HG03558 (cell line): Measurements from ENCODE around the gene UBE2L3.
"Not testable (repeated sequence)": the region's sequence is repeated elsewhere in the genome, so short reads cannot be mapped to it uniquely, and the experiment has no call there.

Source experiments
- ATAC-seq: cut with Tn5 transposase; IDR thresholded peaks from one replicate; pipeline ENCODE4 v1.9.1; 2021; ENCODE audit warnings: moderate number of reproducible peaks; ENCODE audit not compliant: unreplicated experiment; ENCODE audit errors: extremely low read depth

The UBE2L3 gene

DNA sequence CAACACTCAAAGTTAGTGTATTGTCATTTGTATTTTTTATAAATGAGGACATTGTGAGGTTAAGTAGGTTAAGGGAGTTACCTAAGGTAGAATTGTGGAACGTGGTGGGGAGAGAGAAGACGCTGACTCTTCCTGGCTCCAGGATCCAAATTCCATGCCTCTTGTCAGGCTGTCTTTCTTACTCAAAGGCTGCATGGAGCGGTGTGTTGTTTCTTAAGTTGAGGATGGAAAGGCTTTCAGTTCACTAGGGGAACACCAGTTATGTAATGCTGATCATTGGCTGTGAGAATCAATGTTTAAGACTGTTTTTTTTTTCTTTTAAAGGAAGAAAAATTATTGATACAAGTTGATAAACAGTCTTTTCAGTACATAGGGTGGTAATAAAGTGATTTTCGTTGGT lies 2.9 kb downstream of the UBE2L3 start:
- ATAC-seq: no peak

DNA sequence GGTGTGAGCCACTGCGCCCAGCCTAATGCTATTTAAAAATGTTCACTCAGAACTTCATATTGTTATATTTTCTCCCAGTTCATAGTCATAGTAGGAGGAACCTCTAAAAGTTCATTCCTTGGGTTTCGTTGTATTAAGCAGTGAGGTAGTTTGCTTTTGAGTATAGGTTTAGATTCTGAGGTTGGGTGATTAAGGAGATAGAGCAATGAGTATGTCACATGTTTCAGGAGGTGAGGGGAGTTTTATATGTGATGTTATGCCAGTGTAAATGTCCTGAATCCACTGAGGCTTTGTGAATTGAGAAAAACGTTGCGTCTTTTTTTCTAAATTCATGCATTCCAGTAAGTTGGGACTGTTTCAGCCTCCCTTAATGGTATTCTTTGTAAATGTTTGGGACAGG lies 4.2 kb downstream of the UBE2L3 start:
- no peak for ATAC-seq

- no peak for ATAC-seq
Measured at GRCh38 chr22:21573293-21573734, 5.8 kb downstream of the UBE2L3 start.

GRCh38 chr22:21573750-21574494 lies 6.4 kb downstream of the UBE2L3 start:
- no peak for ATAC-seq

DNA sequence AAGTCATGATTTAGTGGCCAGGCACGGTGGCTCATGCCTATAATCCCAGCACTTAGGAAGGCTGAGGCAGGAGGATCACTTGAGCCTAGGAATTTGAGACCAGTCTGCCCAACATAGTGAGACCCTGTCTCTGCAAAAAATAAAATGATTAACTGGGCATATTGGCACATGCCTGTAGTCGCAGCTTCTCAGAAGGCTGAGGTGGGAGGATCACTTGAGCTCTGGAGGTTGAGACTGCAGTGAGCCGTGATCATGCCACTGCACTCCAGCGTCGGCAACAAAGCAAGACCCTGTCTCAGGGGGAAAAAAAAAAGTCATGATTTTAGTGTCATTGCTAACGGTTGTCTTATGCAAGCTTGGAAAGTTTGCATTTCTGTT lies 11.9 kb downstream of the UBE2L3 start:
- ATAC-seq: no peak

GRCh38 chr22:21580623-21581007 lies 13.1 kb downstream of the UBE2L3 start:
- not testable (repeated sequence) for ATAC-seq

DNA sequence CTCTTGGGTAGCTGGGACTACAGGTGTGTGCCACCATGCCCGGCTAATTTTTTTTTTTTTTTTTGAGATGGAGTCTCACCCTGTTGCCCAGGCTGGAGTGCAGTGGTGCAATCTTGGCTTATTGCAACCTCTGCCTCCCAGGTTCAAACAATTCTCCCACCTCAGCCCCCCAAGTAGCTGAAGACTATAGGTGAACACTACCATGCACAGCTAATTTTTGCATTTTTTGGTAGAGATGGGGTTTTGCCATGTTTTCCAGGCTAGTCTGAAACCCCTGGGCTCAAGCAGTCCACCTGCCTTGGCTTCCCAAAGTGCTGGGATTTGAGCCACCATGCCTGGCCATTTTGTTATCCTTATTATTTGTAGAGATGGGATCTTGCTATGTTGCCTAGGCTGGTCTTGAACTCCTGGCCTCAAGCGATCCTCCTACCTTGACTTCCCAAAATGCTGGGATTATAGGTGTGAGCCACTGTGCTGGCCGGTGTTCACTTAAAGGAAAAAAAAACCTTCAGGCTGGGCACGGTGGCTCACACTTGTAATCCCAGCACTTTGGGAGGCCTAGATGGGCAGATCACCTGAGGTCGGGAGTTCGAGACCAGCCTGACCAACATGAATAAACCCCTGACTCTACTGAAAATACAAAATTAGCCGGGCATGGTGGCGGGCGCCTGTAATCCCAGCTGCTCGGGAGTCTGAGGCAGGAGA lies 13.6 kb downstream of the UBE2L3 start:
- ATAC-seq: not testable (repeated sequence)

DNA sequence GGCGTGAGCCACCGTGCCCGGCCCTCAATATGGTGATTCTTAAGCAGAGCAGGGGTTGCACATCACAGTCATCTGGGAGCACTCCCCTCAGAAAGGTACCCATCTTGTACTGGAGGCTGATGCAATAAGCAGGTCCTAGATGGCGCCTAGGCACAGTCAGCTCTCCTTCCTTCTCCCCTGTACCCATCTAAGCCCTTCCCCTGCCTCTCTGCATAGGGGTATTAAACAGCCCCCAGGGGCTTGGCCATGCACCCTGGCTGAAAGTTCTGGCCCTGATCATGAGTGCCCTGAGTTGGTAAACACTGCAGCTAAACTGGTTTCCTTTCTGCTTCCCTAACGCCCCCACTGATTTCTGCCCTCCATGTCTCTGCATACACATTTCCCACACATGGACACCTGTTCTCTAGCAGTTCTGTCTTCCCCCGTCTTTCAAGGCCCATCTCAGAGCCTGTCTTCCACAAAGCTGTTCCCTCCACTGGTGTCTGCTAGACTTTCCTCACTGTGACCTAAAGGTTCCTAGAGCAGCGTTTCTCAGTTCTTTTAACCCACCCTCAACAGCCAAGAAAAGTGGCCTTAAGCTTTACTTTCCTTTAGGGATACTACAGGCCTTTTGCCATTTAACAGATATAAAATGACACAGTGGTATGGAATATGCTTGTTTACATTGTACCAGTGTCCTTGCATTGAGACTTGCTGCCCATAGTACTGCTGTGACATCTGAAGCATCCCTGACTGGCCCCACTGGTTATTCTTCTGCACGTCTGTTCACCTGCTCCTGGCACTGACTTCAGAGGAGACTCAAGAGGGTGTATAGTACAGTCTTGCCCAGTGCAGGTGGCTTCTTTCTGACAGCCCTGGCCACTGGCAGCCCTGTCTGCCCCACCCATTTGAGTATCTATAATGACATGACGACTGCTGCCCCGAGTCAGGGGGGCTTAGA lies 15.6 kb downstream of the UBE2L3 start:
- no peak for ATAC-seq

DNA sequence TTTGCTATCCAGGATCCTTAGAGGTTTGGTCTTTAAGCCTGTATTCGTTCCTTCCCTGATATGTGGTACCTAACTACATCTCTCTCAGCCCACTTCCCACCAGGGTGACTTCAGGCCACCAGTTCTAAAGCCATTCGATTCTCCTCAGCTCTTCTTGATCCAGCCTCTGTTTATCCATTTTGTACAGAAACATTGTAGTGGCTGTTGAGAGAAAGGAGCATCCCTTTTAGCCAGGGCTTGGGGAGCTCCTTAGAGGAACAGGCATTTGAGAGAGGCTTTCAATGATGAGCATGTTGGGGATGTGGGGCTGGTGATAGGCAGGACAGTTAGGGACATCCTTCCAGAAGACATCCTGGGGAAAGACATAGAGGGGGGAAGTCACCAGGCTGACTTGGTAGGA lies 17.9 kb downstream of the UBE2L3 start:
- ATAC-seq: no peak

DNA sequence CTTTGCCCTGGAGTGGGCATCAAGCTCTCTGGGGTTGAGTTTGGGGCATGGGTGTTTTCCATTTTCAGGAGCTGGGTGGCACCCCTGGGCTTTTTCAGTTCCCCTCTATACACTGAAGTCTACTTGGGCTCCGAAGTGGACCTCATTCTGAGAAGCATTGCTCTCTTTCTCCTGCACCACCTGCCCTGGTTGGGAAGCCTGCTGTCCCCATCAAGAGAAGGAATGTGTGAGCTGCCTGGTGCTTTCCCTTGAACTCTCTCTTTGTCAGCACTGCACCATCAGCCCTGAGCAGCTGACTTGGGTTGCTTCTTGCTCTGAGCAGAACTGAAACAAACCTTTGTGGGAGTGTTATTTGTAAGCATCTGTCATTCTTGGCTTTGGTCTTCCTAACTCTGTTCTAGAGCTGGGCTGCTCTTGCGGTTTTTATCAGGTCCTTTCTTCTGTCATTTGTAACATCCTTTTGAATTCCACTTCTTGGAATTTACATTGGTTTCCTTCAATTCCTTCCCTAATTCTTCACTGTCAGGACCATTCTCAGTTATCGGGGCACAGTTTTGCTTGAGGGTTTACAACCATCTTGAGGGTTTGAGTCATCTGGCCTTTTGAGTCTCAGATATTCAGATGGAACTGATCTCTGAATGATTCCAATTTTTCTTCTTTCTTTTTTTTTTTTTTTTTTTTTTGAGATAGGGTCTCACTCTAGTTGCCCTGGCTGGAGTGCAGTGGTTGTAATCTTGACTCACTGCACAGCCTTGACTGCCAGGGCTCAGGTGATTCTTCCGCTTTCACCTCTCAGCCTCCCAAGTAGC lies 20.5 kb downstream of the UBE2L3 start:
- peak; percentile 70 for ATAC-seq

DNA sequence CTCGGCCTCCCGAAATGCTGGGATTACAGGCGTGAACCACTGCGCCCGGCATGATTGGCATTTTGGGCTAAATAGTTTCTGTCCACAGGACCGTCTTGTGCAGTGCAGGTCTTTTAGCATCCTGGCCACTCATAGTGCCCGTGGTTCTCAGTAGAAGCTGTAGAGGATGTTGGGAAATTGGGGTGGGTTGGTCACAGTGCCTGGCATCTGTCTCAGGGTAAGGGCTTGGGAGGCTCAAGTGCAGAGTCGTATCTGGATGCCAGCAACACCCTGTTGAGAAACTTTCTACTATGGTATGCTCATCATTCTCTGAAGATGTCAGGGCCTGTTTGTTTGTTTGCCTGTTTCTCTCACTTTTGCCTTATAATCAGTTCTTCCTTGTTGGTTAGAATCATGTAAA lies 21.9 kb downstream of the UBE2L3 start:
- ATAC-seq: no peak

DNA sequence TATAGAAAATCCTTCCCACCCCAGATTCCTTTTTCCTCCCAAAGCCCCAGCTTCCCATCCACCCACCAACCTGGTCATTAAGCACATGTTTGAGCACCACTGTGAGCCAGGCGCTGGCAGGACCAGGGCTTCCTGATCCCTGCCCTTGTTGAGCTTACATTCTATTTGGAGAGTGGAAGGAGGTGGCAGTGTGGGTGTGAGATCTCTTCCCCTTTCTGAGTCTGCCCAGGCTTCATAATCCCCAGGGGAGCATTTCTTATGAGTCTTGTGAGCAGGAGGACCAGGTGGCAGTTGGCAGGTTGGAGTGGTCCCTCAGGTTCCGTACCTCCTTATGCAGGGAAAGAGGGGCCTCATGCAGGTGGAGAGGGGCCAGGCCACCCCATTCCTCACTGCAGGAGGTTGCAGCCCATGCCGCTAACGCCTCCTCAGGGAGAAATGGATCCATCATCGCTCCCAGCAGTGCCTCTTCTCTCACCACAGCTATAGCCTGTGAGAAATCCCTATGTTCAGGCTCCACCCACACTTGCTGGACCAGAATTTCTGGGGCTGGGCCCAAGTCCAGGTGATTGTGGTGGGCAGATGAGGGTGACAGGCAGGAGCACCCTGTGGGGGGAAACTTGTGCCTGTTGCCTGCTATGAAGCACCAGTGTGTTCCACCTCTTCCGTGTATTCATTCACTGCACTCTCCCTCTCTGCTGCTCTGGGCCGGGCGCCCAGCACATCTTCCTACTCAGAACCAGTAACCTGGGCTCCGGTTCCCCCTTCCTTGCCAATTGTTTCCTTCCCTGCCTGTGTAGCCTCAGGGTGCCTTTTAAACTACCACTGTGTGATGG lies 23.5 kb downstream of the UBE2L3 start:
- no peak for ATAC-seq

GRCh38 chr22:21591695-21592094 lies 24.2 kb downstream of the UBE2L3 start:
- no peak for ATAC-seq

GRCh38 chr22:21592422-21592821 lies 24.9 kb downstream of the UBE2L3 start:
- ATAC-seq: no peak

DNA sequence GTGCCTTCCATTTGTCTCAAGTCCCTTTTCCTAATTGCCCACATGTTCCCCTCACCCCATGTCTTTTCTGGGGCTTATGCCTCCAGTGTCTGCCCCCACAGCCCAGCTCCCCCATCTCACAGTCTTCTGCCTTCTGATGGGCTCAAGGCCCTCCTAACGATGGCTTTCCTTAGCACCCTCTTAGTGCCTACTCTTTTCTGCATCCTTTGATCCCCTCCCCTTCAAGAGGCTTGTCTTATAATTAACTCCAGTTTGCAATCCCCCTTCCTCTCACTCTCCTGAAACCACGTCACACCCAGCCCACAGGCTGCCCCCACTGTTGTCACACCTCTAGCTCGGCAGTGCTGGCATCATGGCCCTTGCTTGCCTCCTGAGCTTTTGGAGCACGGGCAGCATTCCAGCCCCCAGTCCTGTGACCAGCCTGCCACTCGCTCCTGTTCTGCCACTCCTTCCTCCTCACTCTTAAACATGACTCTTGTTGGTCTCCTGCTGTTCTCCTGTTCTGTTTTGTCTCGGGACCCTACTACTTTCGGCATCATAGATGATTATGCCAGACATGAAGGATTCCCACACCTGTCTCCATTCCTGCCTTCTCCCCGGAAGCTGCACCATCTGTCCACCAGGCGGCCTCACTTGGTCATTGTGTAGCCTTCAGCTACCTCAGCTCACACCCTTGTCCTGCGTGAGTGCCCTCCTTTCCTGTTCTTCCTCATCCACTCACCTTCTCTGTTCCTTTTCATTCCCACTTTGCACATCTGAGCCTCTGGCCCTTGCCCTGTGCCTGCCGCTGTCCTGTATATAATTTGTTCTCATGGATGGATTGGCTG lies 26.1 kb downstream of the UBE2L3 start:
- ATAC-seq: no peak

- no peak for ATAC-seq
Measured at GRCh38 chr22:21594865-21595452, 27.4 kb downstream of the UBE2L3 start.

GRCh38 chr22:21596356-21597135 lies 29.0 kb downstream of the UBE2L3 start:
- ATAC-seq: not testable (repeated sequence)
